ENCODE measurements around the gene INO80C.

- TF ChIP-seq POLR2A (IDR thresholded peaks at IDR 0.05; ENCODE audit: low read length), result no peak
- no peak for TF ChIP-seq GATA1 (IDR thresholded peaks at IDR 0.05; ENCODE audit: low read depth, low read length)
Observed at GRCh38 chr18:35443847-35444246, 53.9 kb downstream of the INO80C start.
